Upper lobe of right lung (tissue), 1 donor: ENCODE measurements around the gene PTPRM. TPM values are rescaled to one million over a fixed set of nuclear protein-coding genes. Genes with fewer than 3 reads are reported as not detected.

Experiments used
- ATAC-seq: fragments of 200-7000 bp; cut with Tn5 transposase; one replicate; pipeline ENCODE4 v1.9.1; 2020; ENCODE audit warnings: mild to moderate bottlenecking, moderate library complexity
- DNase-seq: peaks from one replicate; pipeline ENCODE4 v3.0.0-alpha.2; 2020
- H3K27ac ChIP-seq: fragments of 200-600 bp; one replicate; pipeline ENCODE4 v1.8.0; 2022
- H3K27me3 ChIP-seq: fragments of 200-600 bp; one replicate; pipeline ENCODE4 v1.8.0; 2022; ENCODE audit warnings: mild to moderate bottlenecking
- H3K36me3 ChIP-seq: fragments of 200-600 bp; one replicate; pipeline ENCODE4 v1.8.0; 2022
- H3K4me1 ChIP-seq: fragments of 200-600 bp; one replicate; pipeline ENCODE4 v1.8.0; 2022
- H3K4me3 ChIP-seq: fragments of 200-600 bp; one replicate; pipeline ENCODE4 v1.8.0; 2022; ENCODE audit warnings: mild to moderate bottlenecking
- H3K9me3 ChIP-seq: fragments of 200-600 bp; one replicate; pipeline ENCODE4 v1.8.0; 2022
- CTCF ChIP-seq: fragments of 200-600 bp; IDR thresholded peaks from one replicate; pipeline ENCODE4 v1.8.0; 2022; ENCODE audit warnings: antibody characterized with exemption
- intact Hi-C: fragments of 100-400 bp; cut with DNase I; formaldehyde crosslinking; loops from one replicate; pipeline ENCODE4 v1.11.0; 2022
- total RNA-seq: library from RNA; stranded (reverse); fragmentation: NEBNext Ultra II Directional; extraction: Animal tissue kit (Norgen Biotek cat#: 25700); gene quantifications from one replicate; pipeline ENCODE4 v1.2.1, GENCODE V29; 2021
- donor health status: DM: no; HTN: yes; CAD: no; lungs with severe emphysema.

The PTPRM gene
- total RNA-seq, 1 donor from 2014 or later = 99.3 TPM

- DNase-seq (no peak), ATAC-seq (no peak)
- H3K9me3 ChIP-seq = no peaks in the 10 kb centered on the region
- no peaks in the 10 kb centered on the region for H3K4me1 ChIP-seq
- TF ChIP-seq CTCF = no peak
- intact Hi-C loops = no loop called here
- H3K4me3 ChIP-seq = no peak overlapping the region
- no peaks in the 10 kb centered on the region for H3K27me3 ChIP-seq
- H3K27ac ChIP-seq = no peak overlapping the region
- no peaks in the 10 kb centered on the region for H3K36me3 ChIP-seq
These were observed 740.8 kb downstream of the PTPRM start for GRCh38 chr18:8307960-8308359.

- Histone ChIP-seq H3K4me3 (no peak overlapping the region), H3K9me3 (no peaks in the 10 kb centered on the region), H3K36me3 (peaks cover 10% of the 10 kb centered on the region), H3K27me3 (no peaks in the 10 kb centered on the region), H3K27ac (no peak overlapping the region), H3K4me1 (no peaks in the 10 kb centered on the region)
- no peak for TF ChIP-seq CTCF
- no peak for DNase-seq
- ATAC-seq = no peak
- intact Hi-C loops = no loop called here
These were observed 745.9 kb downstream of the PTPRM start for GRCh38 chr18:8313043-8313442.

- DNase-seq (no peak), ATAC-seq (no peak)
- no peak overlapping the region for H3K27ac ChIP-seq
- no peaks in the 10 kb centered on the region for H3K9me3 ChIP-seq
- no peak overlapping the region for H3K4me3 ChIP-seq
- TF ChIP-seq CTCF = no peak
- H3K27me3 ChIP-seq = no peaks in the 10 kb centered on the region
- intact Hi-C loops = no loop called here
- no peaks in the 10 kb centered on the region for H3K4me1 ChIP-seq
- peaks cover 10% of the 10 kb centered on the region for H3K36me3 ChIP-seq
These were observed 747.0 kb downstream of the PTPRM start for GRCh38 chr18:8314124-8314523.

- Histone ChIP-seq H3K4me3 (no peak overlapping the region), H3K27ac (no peak overlapping the region), H3K36me3 (peaks cover 5% of the 10 kb centered on the region), H3K9me3 (no peaks in the 10 kb centered on the region), H3K4me1 (no peaks in the 10 kb centered on the region), H3K27me3 (no peaks in the 10 kb centered on the region)
- intact Hi-C loops = no loop called here
- no peak for ATAC-seq
- no peak for TF ChIP-seq CTCF
- DNase-seq = no peak
These were observed 752.8 kb downstream of the PTPRM start for GRCh38 chr18:8319798-8320489.

- DNase-seq = no peak
- H3K4me3 ChIP-seq = no peak overlapping the region
- no peak for TF ChIP-seq CTCF
- H3K9me3 ChIP-seq = no peaks in the 10 kb centered on the region
- H3K27ac ChIP-seq = no peak overlapping the region
- H3K27me3 ChIP-seq = no peaks in the 10 kb centered on the region
- H3K36me3 ChIP-seq = peaks cover 4% of the 10 kb centered on the region
- ATAC-seq = no peak
- H3K4me1 ChIP-seq = no peaks in the 10 kb centered on the region
- intact Hi-C loops = no loop called here
These were observed 755.4 kb downstream of the PTPRM start for GRCh38 chr18:8322486-8322885.
